GM19043 (cell line): ENCODE data around the gene NEAT1.
A peak's percentile ranks its signal among the peaks of the same experiment; 100 is the strongest.

Source experiments
- ATAC-seq: cut with Tn5 transposase; IDR thresholded peaks from one replicate; pipeline ENCODE4 v1.9.1; 2021; ENCODE audit warnings: low read depth; ENCODE audit not compliant: unreplicated experiment

Gene NEAT1

DNA sequence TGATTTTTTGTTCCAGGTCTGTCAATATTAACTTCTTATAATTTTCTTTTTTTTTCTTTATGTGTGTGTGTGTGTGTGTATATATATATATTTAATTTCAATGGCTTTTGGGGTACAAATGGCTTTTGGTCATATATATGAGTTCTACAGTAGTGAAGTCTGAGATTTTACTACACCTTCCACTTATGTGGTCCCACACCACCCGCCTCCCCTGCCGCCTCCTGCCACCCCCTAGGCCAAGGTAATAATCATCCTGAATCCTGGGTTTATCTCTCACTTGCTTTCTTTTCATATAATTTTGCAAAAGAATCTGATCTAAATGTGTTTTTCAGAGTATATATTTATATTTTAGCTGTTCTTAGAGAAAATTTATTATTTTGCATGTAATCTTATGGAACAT lies 11.1 kb downstream of the NEAT1 start:
- no peak for ATAC-seq

DNA sequence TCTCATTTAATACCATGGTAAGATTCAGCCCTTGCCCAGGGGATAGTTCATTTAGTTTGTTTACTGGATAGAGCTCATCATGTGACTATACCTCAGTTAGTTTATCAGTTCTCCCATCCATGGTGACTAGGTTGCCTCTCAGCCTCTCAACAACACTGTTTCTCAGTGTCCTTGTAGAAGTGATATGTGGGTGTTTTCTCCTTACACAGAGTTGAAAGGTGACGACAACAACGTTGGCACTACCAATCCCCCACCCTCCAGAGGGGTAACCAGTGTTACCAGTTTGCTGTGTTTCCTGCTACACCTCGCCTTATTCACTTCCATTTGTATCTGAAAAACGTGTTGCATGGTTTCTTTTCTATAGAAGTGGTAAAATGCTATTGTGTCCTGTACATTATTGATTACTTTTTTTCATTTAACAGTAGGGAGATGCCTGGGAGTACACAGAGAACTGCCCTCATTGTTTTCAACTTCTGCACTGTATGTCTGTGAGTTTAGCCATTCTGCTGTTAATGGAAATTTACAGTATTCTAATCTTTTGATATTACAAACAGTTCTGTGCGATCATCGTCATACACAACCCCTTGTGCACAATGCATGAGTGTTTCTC lies 11.6 kb downstream of the NEAT1 start:
- no peak for ATAC-seq

DNA sequence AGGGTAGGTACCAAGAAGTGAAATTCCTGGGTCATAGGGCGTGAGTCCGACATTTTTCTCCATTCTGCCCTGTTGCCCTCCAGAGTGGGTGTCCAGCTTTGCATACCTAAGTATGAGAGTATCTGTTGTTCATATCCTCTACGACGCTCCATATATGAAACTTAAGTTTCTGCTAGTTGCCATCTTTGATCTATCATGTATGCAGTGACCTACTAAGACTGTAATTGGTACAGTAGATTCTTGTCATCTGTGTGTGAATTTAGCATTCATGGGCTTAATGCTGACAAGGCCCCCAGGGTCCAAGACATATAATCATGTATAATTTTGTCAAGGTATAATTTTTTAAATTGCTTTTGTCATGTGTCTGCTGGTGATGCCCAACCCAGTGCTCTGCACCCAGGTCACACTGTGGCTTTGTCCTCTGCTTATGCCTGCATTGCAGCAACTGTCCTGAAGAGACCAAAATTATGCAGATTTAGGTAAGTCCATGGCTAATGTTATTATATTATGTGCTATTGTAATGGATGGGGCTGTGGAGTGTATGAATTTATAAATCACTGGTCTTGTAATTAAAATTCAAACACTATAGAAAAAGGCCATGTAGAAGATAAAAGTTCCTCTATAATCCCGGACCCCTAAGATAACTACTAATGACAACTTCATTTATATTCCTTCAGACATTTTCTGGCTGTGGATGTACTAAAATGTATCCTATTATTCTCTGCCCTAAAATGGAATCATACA lies 12.2 kb downstream of the NEAT1 start:
- ATAC-seq: no peak

DNA sequence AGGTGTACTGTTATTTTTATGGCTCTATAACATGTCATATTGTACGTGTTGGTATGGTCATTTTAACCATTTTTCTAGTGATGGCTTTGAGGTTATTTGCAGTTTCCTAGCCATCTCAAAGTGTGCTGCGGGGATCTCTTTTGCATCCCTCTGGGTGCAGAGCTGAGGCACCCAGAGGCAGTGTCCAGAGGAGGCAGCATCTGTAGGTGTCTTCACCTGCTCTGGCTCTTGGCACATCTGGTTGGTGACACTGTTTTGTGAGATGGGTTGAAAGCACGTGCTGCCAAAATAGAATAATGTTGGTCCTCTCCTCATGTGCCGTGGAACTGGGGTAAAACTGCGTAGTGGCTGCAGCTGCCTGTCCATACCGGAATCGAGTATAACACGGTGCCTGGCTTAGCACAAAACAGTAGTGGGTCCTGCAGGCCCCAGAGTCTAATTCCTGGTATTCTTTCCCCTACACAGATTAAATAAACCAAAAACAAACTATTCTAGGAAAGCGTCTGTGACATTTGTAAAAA lies 12.9 kb downstream of the NEAT1 start:
- ATAC-seq: no peak

DNA sequence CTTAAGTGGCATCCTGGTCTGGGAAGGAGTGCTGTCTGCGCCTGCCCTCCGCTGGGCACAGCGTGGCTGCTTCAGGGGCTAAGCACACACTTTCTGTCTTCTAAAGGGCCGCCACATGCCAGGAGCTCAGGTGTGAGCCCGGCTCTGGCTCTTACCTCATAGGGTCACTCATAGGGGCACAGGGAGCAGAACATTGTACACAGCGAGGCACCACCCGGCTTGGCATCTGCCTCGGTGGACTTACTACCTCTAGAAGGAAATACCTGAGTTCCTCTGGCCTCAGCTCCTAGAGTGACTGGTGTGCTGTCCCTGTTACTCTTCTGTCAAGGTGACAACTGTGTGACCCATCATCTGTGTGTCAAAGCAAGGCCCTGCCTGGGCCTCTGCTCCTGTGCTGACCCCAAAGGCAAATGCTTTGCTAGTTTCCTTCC lies 13.4 kb downstream of the NEAT1 start:
- ATAC-seq: no peak

DNA sequence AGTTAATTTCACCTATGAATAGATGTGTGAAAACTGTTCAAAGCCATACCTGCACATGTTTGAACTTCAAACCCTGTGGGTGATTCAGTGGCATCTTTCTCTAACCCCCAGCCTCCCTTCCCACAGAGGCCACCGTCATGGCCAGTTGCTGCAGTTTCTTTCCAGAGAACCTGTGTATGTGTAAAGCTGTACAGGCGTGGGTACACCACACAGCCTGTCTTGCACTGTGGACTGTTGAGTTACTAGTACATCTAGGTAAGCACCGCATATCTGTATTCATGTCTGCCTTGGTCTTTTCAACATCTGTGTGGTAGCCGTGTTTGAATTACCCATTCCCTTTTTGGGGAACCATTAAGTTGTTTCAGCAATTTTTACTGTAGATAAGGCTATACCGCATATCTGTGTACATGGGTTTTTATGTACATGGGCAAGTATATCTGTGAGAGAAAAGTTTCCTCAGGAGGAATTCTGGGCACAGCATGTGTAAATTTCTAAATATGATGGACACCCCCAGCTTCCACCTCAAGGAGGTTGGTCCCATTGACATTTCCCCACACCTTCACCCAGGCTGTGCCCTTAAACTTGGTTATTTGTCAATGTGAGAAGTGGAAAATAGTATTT lies 13.9 kb downstream of the NEAT1 start:
- no peak for ATAC-seq

DNA sequence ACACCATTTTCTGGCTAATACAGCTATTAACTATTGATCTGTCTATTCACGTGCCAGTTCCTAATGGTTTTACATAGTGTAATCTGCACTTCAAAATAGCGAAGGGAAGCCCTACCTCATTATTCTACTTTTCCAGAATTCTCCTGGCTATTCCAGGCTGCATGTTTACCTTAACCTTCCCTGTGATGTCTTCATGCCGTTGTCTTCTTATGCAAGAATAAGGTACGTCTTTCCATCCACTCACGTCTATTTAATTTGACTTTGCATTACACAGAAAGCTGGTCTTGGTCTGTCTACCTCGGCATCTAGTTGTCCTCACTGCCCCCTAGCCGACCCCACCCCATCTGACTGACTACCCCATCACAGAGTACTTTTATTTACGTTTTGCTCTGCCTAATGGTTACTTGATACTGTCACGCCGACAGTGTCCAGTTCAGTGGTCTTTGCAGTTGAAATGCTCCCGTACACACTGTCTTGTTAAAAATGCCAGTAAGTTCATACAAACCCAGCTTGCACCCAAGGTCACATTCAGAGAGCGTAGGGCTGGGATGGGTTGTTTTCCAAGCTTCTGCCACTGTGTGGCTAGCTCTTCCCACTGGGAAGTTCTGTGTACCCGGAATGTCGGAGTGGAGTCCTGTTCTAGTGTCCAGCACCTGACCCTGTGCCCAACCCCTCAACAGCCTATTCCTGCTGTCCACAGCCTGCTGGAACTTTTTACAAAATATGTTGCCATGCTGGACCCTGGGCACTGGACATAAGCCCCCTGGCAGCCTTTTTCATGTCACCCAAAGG lies 15.0 kb downstream of the NEAT1 start:
- no peak for ATAC-seq

DNA sequence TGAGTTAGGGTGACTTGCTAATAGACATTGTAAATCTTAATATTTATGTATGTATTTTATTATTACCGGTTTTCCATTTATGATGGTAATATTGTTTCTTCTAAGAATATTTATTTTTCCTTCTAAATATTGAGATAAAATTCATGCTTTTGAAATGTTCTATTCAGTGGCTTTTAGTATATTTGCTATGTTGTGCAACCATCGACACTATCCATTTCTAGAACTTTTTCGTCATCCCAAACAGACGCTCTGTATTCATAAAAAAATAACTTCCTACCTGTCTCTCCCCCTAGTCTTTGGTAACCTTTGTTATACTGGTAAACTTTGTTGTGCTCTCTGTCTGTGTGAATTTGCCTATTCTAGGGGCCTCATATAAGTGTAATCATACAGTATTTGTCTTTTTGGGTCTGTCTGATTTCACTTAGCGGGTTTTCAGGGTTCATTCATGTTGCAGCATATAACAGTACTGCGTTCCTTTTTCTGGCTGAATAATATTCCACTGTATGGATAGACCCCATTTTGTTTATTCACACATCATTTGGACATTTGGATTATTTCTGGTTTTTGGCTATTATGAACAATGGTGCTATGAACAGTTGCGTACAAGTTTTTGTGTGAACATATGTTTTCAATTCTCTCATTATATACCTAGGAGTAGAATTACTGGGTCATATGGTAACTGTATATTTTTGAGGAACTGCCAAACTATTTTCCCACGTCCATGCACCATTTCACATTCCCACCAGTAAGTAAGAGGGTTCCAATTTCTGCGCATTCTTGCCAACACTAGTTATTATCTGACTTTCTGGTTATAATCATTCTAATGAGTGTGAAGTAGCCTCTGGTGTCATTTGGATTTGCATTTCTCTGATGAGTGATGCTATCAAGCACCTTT lies 15.9 kb downstream of the NEAT1 start:
- ATAC-seq: no peak

DNA sequence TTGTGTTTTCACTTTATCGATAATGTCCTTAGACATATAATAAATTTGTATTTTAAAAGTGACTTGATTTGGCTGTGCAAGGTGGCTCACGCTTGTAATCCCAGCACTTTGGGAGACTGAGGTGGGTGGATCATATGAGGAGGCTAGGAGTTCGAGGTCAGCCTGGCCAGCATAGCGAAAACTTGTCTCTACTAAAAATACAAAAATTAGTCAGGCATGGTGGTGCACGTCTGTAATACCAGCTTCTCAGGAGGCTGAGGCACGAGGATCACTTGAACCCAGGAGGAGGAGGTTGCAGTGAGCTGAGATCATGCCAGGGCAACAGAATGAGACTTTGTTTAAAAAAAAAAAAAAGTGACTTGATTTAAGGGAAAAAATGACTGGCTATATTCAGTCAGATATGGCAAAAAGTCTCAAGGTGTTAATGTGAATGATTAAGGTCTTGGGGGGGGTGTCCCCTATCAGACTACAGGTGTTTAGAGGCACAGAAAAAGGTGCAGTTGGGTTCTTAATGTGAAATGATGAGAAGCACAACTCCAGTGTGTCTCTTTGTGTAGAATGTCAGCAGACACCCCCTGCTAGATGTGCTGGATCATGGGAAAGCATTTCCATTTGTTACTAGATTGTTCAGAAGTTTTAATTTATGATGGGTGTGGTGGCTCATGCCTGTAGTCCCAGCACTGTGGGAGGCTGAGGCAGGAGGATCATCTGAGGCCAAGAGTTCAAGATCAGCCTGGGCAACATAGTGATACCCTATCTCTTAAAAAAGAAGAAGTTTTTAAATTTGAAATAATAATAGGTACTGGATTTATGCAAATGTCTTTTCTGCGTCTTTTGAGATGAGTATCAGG lies 17.0 kb downstream of the NEAT1 start:
- ATAC-seq: no peak

DNA sequence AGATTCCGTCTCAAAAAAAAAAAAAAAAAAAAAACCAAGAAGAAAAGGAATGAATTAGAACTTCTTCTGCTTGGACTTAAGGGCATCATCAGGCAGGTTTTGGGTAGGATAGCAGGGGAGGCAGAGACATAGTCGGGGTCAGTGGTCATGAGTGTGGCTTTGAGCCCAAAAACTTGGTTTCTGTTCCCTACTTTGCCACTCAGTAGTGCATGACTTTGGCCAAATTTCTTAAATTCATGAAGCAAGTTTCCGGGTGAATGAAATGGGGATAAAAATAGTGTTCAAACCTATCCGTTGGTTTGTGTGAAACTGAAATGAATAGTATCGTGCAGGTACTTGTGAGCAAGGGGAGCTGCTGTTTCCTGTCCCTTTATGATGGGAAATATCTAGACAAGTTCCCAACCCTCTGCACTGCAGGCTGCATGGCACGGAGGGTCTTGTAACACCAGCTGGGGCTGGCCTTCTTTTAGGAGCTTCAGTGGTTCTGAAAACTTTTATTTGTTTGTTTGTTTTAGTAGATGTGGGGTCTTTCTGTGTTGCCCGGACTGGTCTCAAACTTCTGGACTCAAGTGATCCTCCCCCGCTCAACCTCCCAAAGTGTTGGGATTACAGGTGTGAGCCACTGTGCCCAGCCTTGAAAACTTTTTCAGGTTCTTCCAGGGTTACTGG lies 18.4 kb downstream of the NEAT1 start:
- ATAC-seq: peak; percentile 41

DNA sequence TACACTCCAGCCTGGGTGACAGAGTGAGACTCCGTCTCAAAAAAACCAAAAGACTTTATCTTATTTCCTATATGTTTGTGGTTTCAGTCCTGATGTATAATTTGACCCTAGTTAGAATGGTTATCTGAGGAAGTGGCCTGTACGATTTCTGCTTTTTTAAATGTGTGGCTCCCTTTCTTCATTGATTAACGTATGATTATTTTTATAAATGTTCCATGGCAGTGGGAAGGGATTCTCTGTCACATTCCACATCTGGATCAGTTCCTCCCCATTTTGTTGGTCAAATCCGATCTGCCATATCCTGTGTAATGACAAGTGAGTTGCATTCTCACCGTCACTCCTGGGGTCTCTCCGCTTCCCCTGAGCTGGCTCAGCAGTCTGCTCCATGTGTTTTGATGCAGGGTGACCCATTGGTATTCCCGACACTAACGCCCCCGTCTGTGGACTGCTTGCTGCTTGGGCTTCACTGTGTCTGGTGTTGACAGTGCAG lies 20.3 kb downstream of the NEAT1 start:
- no peak for ATAC-seq

DNA sequence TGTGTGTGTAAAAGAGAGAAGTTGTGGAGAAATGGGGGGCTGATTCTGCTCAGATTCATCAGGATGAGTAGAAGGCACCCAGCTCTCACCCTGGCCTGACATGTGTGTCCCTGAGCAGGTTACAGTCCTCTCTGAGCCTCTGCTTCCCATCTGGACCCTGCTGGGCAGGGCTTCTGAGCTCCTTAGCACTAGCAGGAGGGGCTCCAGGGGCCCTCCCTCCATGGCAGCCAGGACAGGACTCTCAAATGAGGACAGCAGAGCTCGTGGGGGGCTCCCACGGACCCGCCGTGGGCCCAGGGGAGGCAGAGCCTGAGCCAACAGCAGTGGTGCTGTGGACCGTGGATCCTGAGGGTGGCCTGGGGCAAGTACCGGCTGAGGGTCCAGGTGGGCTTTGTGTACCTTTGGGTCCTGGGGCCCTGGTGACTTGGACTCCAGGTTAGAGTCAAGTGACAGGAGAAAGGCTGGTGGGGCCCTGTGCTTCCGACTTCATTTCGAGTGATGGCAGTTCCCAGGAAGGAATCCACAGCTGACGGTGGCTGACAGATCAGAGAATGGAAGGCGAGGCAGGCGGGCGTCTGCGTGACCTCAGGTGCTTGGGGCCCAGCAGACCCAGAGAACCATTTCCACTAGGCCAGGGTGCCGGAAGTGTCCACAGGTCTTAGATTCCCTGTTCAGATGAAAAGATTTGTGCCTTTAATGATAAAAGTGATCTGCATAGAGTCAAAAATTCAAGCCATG lies 21.9 kb downstream of the NEAT1 start:
- no peak for ATAC-seq

DNA sequence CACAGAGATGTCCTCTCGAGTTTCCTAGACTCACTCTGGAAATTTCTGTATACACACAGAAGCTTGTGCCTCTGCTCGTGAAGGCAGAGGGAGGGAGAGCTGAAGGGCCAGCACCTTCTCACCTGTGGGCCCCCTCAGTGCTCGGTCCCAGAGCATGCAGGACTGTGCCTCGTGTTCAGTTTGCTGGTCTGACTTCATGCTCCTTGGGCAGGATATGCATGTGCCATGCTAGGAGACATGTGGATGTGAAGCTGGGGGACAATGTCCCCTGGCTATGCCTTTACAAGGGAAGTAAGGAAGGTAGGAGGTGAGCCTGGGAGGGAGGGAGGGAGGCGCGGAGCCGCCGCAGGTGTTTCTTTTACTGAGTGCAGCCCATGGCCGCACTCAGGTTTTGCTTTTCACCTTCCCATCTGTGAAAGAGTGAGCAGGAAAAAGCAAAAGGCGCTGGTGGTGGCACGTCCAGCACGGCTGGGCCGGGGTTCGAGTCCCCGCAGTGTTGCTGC lies 22.6 kb downstream of the NEAT1 start:
- ATAC-seq: no peak

DNA sequence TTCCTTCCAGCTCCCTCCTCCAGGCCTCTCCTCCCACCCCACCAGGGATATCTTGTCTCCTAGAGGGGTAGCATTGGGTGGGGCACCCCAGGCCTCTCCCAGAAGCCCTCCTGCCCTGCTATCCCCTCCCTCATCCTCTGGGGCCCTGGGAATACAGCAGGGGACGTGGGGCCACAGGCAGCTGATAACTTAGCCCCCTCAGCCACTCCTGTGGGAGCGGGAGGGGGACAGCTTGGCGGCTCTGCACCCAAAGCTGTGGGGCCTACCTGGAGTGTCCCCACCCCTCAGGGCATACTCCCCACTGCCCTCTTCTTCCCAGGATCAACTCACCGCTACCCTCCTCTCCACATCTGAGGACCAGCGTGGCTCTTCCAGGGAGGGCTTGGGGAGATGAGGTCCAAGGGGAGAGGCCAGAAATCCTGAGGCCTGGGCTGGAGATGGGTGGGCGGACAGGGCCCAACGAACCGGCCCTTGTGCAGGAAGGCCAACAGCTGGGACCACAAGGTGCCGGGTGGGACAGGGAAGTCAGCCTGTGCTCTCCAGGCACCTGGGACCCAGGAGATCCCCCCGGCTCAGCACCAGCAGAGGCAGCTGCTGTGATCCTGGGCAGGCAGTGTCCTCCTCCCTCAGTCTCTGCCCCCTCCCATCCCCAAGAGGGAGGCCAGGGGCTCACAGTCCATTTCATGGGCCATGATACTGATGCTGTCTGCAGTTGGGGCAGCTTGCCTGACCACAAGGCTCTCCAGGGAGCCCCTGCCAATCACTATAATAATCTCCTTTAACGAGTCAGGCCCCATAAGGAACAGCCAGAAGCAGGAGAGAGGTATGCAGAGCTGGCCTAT lies 23.2 kb downstream of the NEAT1 start:
- ATAC-seq: no peak

DNA sequence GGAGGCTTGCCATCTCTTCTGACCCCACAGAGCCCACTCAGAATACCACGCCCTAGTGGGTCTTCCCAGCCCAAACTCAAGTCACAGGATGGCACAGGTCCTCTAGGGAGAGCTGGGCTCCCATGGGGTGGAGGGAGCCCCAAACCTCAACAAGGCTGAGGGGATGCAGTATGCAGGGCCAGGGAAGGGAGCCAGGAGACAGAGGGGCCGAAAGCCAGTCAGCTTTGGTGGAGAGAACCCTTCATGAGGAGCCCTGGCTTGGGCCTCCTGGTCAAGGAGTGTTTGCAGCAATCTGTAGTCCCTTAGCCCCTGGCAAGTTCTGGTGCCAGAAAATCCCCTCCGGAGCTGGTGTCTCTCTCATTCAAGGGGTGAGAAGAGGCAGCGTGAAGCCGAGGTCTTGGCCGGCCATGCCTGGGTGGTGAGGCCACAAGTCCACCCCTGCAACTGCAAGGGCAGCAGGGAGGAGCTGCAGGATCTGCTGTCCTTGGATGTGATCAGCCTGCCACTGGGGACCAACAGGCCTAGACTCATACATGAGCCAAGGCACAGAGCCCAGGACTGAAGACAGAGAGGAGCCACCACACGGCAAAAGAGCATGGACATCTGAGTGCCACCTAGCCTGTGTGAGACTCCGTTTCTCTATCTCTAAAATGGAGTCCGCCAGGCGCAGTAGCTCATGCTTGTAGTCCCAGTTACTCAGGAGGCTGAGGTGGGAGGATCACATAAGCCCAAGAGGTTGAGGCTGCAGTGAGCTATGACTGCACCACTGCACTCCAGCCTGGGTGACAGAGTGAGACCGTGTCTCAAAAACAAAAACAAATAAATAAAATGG lies 24.1 kb downstream of the NEAT1 start:
- no peak for ATAC-seq

DNA sequence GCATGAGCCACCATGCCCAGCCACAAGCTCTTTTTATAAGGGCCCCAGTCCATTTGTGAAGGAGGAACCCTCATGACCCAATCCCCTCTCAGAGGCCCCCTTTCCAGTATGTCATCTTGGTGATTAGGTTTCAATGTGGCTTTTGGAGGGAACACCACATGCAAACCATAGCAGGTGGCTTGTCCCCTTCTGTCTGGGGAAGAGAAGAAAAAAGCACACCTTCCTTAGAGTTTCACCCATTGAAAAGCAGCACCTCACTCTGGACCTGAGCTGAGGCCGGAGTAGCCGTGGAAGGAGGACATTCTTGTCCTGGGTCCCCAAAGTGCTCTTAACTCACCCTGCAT lies 25.4 kb downstream of the NEAT1 start:
- ATAC-seq: no peak
